Measurements from ENCODE around the gene MRPS2. TPM values are rescaled to one million over a fixed set of nuclear protein-coding genes. Genes with fewer than 3 reads are reported as not detected.
A peak's percentile ranks its signal among the peaks of the same experiment; 100 is the strongest.

Gene MRPS2
- total and polyA plus RNA-seq, 9 of the 15 experiments (the other 6 are each of a cell fraction or from before 2014, with no cell fraction given), result 8.0 to 167 (median 81.3) TPM

GRCh38 chr9:135501261-135502167 is 1.0 kb downstream of the MRPS2 start (continued):
- TF ChIP-seq REST (IDR thresholded peaks at IDR 0.05; ENCODE audit: borderline replicate concordance), result 0 out of 2 replicates have a peak, but pooled peaks have one; percentile 10
- no peak for TF ChIP-seq REST (CRISPR knock-in tag; IDR thresholded peaks at IDR 0.05; ENCODE audit: low read depth)
- peak; percentile 37 for TF ChIP-seq RBFOX2 (IDR thresholded peaks at IDR 0.05; ENCODE audit: low read depth, low read length)
- TF ChIP-seq NONO (IDR thresholded peaks at IDR 0.05; ENCODE audit: low read depth in 2 of 2, low read length in 1 of 2), result no peak
- no peak for TF ChIP-seq U2AF2 (optimal IDR thresholded peaks at IDR 0.05; ENCODE audit: low read depth, low read length)
- no peak for TF ChIP-seq FOXP1 (CRISPR knock-in tag; IDR thresholded peaks at IDR 0.05)
- no peak for TF ChIP-seq ETV5 (CRISPR knock-in tag; IDR thresholded peaks at IDR 0.05; ENCODE audit: low read depth)
- no peak for TF ChIP-seq PHB (CRISPR knock-in tag; IDR thresholded peaks at IDR 0.05)
- TF ChIP-seq ETS1 (conservative IDR thresholded peaks at IDR 0.05; ENCODE audit: control insufficient read depth, low read depth, low read length), result no peak
- no peak for TF ChIP-seq ZNF589 (CRISPR knock-in tag; IDR thresholded peaks at IDR 0.05; ENCODE audit: low read depth)
- TF ChIP-seq ZNF764 (CRISPR knock-in tag; IDR thresholded peaks at IDR 0.05; ENCODE audit: low read depth), result no peak
- no peak for TF ChIP-seq ZBTB7A (IDR thresholded peaks at IDR 0.05; ENCODE audit: borderline replicate concordance, control insufficient read depth, low read depth, low read length)
- no peak for TF ChIP-seq MYC (IDR thresholded peaks at IDR 0.05; ENCODE audit: low read depth, low read length)
- 0 out of 2 replicates have a peak, but pooled peaks have one; percentile 3 for TF ChIP-seq MYC (CRISPR knock-in tag; IDR thresholded peaks at IDR 0.05; ENCODE audit: borderline replicate concordance, low read depth)
- TF ChIP-seq CBFB (CRISPR knock-in tag; IDR thresholded peaks at IDR 0.05), result no peak
- TF ChIP-seq DIDO1 (tag; IDR thresholded peaks at IDR 0.05; ENCODE audit: low read depth), result no peak
- peak in 1 of 2 experiments; percentile 2; a peak in 1 of 4 replicates for TF ChIP-seq FOXA3 (CRISPR knock-in tag; conservative IDR thresholded peaks at IDR 0.05 in 1 of 2, IDR thresholded peaks at IDR 0.05 in 1 of 2)
